PC-3 (cell line): Measurements from ENCODE around the gene BBS7.

Experiments used
- EZH2 ChIP-seq: fragments of 300-600 bp; sonication (generic); IDR thresholded peaks from one replicate; pipeline ENCODE4 v1.6.1; 2017; ENCODE audit warnings: antibody characterized with exemption, mild to moderate bottlenecking, low read length; ENCODE audit not compliant: unreplicated experiment
- EZH2phosphoT487 ChIP-seq: fragments of 300-600 bp; sonication (generic); IDR thresholded peaks from 2 replicates; pipeline ENCODE4 v1.6.1; 2018; ENCODE audit warnings: mild to moderate bottlenecking, antibody characterized with exemption, low read length, borderline replicate concordance
- TF ChIP-seq, protein P1 (sequence below): fragments of 300-600 bp; sonication (generic); conservative IDR thresholded peaks from 2 replicates; pipeline ENCODE4 v1.5.1; 2017; ENCODE audit warnings: antibody characterized with exemption, low read depth, mild to moderate bottlenecking, low read length

DNA sequence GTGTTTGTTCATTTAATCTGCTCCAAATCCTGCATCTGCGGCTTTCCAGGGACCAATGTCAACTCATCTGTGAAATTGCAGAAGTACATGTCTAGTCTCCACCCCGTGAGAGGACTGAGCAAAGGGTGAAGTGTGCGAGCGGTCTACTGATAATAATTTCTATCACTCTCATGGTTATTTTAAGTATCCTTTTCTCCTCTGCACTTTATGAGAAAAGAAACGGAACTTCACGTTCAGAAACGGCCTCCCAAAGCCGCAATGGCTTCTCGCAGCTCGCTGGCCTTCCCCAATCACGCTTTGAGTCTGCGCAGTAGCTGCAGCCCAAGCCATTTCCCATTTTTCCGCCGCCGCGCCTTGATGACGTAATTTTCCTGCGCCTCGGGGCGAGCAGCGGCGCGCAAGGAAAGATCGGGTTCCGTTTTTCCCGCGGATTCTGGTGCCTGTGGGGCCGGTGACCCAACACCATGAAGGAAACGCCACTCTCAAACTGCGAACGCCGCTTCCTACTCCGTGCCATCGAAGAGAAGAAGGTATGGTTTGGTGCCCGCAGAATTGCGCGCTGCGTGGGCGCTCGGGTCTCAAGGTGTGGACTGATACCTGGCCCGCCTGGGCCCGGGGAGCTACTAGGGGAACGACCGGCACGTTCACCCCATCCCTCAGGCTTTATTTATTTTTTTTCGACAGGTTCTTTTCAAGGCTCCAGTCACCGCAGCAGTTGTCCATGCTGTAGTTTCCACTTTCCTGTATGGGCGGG, 69.1 kb downstream of the BBS7 start, which contains the start of gene EXOSC9:
- TF ChIP-seq, protein P1, sequence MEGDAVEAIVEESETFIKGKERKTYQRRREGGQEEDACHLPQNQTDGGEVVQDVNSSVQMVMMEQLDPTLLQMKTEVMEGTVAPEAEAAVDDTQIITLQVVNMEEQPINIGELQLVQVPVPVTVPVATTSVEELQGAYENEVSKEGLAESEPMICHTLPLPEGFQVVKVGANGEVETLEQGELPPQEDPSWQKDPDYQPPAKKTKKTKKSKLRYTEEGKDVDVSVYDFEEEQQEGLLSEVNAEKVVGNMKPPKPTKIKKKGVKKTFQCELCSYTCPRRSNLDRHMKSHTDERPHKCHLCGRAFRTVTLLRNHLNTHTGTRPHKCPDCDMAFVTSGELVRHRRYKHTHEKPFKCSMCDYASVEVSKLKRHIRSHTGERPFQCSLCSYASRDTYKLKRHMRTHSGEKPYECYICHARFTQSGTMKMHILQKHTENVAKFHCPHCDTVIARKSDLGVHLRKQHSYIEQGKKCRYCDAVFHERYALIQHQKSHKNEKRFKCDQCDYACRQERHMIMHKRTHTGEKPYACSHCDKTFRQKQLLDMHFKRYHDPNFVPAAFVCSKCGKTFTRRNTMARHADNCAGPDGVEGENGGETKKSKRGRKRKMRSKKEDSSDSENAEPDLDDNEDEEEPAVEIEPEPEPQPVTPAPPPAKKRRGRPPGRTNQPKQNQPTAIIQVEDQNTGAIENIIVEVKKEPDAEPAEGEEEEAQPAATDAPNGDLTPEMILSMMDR: no peak
- TF ChIP-seq EZH2phosphoT487: no peak
- no peak for TF ChIP-seq EZH2
